Hematopoietic multipotent progenitor cell treated with erythropoietin and hydrocortisone succinate and interleukin-3 and kit ligand, for 17 days (in vitro differentiated cells): Measurements from ENCODE around the gene NARS2.
"Not testable (repeated sequence)": the region's sequence is repeated elsewhere in the genome, so short reads cannot be mapped to it uniquely, and the experiment has no call there.

Experiments
- DNase-seq: peaks from one replicate; pipeline ENCODE4 v3.0.0-alpha.2; 2015; ENCODE audit warnings: low spot score

NARS2 gene

GRCh38 chr11:78574386-78575381, at the start of gene NARS2:
NARS2 (minus strand) TSS chr11:78574864; CDS start chr11:78574488, 376 bp downstream.
- DNase-seq, result peak; percentile 97

- no peak for DNase-seq
These were observed 48.0 kb upstream of the NARS2 start for GRCh38 chr11:78622666-78623065.

- no peak for DNase-seq
These were observed 45.5 kb upstream of the NARS2 start for GRCh38 chr11:78620159-78620558.

GRCh38 chr11:78615724-78616123, 41.1 kb upstream of the NARS2 start:
- no peak for DNase-seq

GRCh38 chr11:78613378-78613813, 38.7 kb upstream of the NARS2 start:
- no peak for DNase-seq

- DNase-seq, result no peak
These were observed 38.2 kb upstream of the NARS2 start for GRCh38 chr11:78612721-78613377.

- not testable (repeated sequence) for DNase-seq
These were observed 34.7 kb upstream of the NARS2 start for GRCh38 chr11:78609321-78609720.

- DNase-seq, result no peak
These were observed 33.0 kb upstream of the NARS2 start for GRCh38 chr11:78607696-78608095.

GRCh38 chr11:78606667-78607066, 32.0 kb upstream of the NARS2 start:
- no peak for DNase-seq

GRCh38 chr11:78605296-78605695, 30.6 kb upstream of the NARS2 start:
- DNase-seq, result no peak

- DNase-seq, result no peak
These were observed 29.1 kb upstream of the NARS2 start for GRCh38 chr11:78603792-78604191.

GRCh38 chr11:78602771-78603170, 28.1 kb upstream of the NARS2 start:
- DNase-seq, result not testable (repeated sequence)

- not testable (repeated sequence) for DNase-seq
These were observed 26.4 kb upstream of the NARS2 start for GRCh38 chr11:78601066-78601465.

GRCh38 chr11:78597579-78597978, 22.9 kb upstream of the NARS2 start:
- DNase-seq, result not testable (repeated sequence)

GRCh38 chr11:78595436-78596130, 20.9 kb upstream of the NARS2 start:
- no peak for DNase-seq

GRCh38 chr11:78594814-78595213, 20.1 kb upstream of the NARS2 start:
- DNase-seq, result no peak

- DNase-seq, result no peak
These were observed 13.9 kb upstream of the NARS2 start for GRCh38 chr11:78588517-78588916.

- no peak for DNase-seq
These were observed 12.8 kb upstream of the NARS2 start for GRCh38 chr11:78587446-78587845.

- peak; percentile 41 for DNase-seq
These were observed 11.9 kb upstream of the NARS2 start for GRCh38 chr11:78586452-78587046.

GRCh38 chr11:78583889-78584288, 9.2 kb upstream of the NARS2 start:
- DNase-seq, result no peak

GRCh38 chr11:78577495-78577894, 2.8 kb upstream of the NARS2 start:
- DNase-seq, result no peak

- DNase-seq, result no peak
These were observed 2.0 kb upstream of the NARS2 start for GRCh38 chr11:78576549-78577097.
